K562 treated with DMSO at 1 percent for 12 hours (cell line): ENCODE measurements around the gene RPS28. TPM values are rescaled to one million over a fixed set of nuclear protein-coding genes. Genes with fewer than 3 reads are reported as not detected.

Experiments used
- total RNA-seq: library from RNA; unstranded; fragments of 300-600 nt; gene quantifications from 2 replicates; pipeline ENCODE4 v1.2.3, GENCODE V29; 2022; ENCODE audit not compliant: insufficient read depth

RPS28 gene
- total RNA-seq, result 2,554 and 4,269 TPM in 2 replicates

GRCh38 chr19:8321067-8321985 lies at the start of gene RPS28, which contains the start of gene NDUFA7:
Gene RPS28, plus strand, starts transcription at chr19:8321496. Its CDS starts 35 bp downstream, at chr19:8321531.
Gene NDUFA7, minus strand, starts transcription at chr19:8321375. Its CDS starts 17 bp downstream, at chr19:8321358.

GRCh38 chr19:8307965-8308866 lies 13.1 kb upstream of the RPS28 start, which contains the start of gene CD320:
Gene CD320, minus strand, starts transcription at chr19:8308358. Its CDS starts 68 bp downstream, at chr19:8308290.

GRCh38 chr19:8342684-8343482 lies 21.6 kb downstream of the RPS28 start, which contains the start of gene KANK3:
Gene KANK3, minus strand, starts transcription at chr19:8343262. Its CDS starts 5,434 bp downstream, at chr19:8337828.

GRCh38 chr19:8363803-8364771 lies 42.8 kb downstream of the RPS28 start, which contains the start of gene ANGPTL4:
Gene ANGPTL4, plus strand, starts transcription at chr19:8364155. Its CDS starts 167 bp downstream, at chr19:8364322.

Other genes starting within 250 kb of the RPS28 start
- 0.07 and 0.10 TPM in 2 replicates for gene FBN3, start 171.9 kb upstream of the RPS28 start, total RNA-seq
- 23.8 and 24.1 TPM in 2 replicates for gene CERS4, start 112.1 kb upstream of the RPS28 start, total RNA-seq
- gene CD320, start 13.1 kb upstream of the RPS28 start, total RNA-seq, result 48.7 and 76.1 TPM in 2 replicates
- gene NDUFA7, start 121 bp upstream of the RPS28 start, total RNA-seq, result 117 and 167 TPM in 2 replicates
- 0.51 and 1.0 TPM in 2 replicates for gene KANK3, start 21.8 kb downstream of the RPS28 start, total RNA-seq
- 0.83 and 1.7 TPM in 2 replicates for gene ANGPTL4, start 42.7 kb downstream of the RPS28 start, total RNA-seq
- 93.5 and 121 TPM in 2 replicates for gene RAB11B, start 68.9 kb downstream of the RPS28 start, total RNA-seq
- gene MARCHF2, start 91.8 kb downstream of the RPS28 start, total RNA-seq, result 19.6 and 36.1 TPM in 2 replicates
- 270 and 328 TPM in 2 replicates for gene HNRNPM, start 123.5 kb downstream of the RPS28 start, total RNA-seq
- 0.46 and 0.50 TPM in 2 replicates for gene PRAM1, start 181.1 kb downstream of the RPS28 start, total RNA-seq
- gene ZNF414, start 192.7 kb downstream of the RPS28 start, total RNA-seq, result 15.6 and 16.0 TPM in 2 replicates